GM18498 (cell line): ENCODE data around the gene FILIP1.

ENCODE experiments used
- ATAC-seq: cut with Tn5 transposase; IDR thresholded peaks from one replicate; pipeline ENCODE4 v1.9.1; 2021; ENCODE audit warnings: mild to moderate bottlenecking, moderate library complexity; ENCODE audit not compliant: unreplicated experiment

FILIP1 gene

DNA sequence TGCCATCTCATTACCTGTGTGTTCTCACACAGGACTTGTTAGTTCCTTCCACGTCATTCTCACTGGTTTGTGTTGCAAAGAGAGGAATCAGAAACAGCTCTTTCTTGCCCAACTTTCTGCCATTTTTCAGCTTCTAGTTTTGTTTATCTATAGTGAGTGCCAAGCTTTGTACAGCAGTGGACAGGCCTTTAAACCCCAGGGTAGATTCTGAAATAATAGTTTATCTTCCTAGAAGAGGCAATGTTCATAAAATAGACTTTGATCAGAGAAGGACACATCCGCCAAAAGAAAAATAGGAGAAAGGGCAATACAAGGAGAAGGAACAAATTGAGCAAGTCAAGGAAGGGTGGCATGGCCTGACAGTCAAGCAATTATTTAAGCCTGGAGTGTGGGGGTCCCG, 191.3 kb downstream of the FILIP1 start:
- ATAC-seq, result no peak

DNA sequence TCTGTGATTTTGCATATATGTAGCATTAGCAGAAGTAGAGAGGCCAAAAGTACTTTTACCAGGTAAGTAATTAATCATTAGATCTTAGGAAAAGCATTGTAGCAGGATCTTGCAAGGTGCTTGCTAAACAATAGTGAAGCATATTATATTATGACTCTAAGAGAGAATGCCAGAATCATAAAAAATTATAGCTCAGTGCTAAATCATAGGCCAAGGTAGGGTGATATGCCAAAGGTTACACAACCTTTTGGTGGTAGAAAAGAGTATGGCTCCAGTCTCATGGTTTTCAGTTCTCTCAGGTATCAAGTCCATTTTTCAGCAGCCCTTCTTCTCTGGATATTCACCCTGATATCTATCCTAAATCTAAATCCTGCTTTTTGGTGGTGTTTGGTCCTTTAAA, 192.1 kb downstream of the FILIP1 start:
- ATAC-seq, result no peak

DNA sequence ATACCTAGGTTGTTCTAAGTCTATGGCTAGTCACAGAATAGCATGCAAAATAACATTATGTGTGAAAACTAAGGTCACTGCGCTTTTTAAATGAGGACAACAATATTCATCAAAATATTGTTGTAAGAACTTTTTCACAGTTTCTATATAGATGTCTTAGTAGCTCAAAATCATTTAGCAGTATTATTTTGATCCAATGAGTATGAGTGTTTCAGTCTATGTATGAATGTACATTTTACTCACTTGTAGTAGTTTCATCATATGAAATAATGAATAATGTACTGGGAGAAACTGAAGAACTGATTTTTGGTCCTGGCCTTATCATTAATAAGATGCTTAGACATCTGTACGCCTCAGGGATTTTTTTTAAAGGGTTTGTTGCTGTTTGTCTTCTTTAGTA, 192.5 kb downstream of the FILIP1 start:
- ATAC-seq, result no peak

DNA sequence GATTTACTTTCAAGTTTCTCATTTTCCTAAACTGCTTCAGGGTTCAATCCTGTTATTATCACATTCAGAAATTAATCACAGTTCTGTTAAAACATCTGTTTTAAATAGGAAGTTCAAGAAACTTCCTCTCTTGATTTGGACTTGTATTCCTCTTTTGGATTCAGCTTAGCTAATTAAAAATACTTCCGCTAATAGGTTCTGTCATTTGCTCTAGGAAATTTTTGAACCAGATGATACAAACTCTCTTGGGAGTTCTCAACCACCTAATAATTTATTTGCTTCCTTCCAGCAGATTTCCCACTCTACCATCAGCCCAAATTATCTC, 193.1 kb downstream of the FILIP1 start:
- ATAC-seq, result no peak

DNA sequence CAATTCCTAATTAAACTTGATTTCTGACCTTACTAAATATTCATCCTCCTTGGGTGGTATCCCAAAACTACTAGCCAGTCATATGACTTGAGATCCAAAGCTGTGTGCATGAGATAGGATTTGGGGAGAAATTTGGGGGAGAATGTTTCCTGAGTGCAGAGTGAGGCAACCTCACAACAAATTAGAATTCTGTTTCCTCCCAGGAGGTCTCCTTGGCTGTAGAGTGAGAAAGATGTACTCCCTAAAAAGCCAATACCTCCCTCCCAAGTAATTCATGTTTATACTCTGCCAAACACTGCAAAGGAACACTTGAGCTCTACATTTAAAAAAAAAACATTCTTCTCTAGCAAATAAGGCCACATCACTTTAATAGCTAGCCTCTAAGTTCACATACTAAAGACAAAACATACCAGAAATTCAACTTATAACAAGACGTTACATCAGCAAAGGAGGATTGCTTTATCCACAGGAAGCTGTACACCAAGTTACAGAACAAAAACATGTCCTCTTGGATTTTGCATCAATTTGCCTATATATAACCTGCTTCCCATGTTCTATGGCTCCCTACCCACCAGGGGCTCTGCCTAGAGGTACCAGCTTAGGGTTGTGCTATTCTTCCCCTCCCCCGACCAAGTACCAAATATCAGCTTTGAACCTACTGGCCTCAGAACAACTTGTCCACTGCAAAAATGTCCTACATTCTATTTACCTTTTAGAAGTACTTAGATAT, 193.6 kb downstream of the FILIP1 start:
- no peak for ATAC-seq

DNA sequence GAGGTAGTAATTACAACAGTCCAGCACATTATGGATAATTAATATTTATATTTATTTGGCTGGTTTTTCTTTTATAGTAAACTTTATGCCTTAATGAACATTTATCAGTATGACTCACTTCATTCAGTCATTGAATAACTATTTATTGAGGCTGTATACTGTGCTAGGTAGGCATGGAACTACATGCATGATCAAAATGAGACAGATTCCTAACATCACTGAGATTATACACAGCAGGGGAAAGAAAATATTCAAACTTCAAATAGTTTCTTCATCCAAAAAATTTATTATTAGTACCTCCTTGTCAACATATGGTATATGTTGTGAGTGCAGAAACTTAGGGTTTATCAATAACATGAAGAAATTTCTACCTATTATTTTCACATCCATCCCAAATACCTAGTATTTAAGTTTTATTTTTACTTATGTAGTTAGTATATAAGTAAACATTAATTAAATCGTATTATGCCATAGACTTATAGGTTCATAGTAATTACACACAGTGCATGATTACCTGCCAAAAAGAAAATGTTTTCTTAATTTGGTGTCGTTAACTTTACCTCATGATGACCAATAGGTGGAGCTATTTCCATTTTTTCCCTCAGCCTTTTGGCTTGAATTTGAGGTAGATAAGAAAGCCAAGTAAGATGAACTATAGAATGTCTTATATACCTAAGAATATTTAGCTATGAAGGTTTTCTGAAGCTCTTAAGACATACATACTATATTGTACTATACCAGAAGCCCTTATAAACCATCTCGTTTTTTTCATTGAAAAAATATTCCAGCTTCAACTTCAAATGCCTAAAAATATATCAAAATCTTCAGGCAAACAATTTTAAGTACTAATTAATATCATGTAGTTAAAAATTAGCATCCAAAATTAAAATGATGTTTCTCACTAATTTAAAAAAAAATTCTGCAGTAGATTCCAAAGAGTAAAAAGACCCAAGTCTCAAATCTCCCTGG, 196.5 kb downstream of the FILIP1 start:
- ATAC-seq, result peak; percentile 78

DNA sequence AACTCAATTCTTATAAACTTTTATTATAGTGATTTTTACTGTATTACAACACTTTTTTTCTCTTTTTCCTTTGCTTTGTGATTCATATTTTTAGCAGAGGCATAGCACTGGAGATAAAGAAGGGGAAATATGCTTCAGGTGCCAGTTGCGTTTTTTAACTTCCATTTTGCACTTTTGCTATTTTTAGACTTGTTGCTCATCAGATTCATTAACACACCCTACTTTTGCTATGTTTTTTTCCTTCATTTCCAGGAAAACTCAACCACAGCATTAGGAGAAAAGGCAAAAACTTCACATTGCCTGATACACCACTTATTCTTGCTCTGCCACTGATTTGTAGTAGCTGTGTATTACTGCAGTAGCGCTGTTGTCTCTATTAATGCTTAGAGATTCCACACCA, 201.0 kb downstream of the FILIP1 start:
- no peak for ATAC-seq

DNA sequence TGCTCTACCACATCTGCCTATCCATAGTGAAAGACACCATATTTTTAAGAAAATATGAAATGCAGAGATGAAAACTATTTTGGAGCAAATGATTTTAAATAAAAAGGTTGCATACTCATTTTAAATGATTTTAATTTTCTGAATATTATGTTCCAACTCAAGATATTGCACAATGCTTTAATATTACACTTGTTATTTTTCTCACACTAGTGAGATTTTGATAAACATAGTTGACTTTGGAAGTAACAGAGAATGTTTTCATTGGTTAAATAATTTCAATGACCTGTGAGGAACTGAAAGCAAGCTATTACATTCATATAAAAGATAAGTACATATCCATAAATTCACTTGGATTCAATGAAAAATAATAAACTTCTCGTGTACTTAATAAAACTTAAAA, 201.9 kb downstream of the FILIP1 start:
- ATAC-seq, result no peak

DNA sequence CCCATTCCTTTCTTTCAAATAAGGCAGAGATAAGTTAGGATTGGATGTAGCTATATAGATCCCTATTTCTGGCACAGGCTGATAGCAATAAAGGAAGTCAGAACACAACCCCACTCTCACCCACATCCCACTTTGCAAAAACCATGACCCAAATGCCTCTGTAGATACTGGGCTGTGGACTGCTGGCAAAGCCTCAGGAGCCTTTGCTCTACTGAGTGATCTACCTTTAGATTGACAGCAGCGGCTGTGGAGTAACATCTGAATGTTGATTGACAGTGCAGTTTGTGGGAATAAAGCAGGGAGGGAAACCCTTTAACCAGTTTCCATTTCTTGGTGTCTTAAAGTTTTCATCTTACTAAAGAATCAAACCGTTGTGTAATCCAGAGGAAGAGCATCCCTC, 202.3 kb downstream of the FILIP1 start:
- ATAC-seq, result no peak

DNA sequence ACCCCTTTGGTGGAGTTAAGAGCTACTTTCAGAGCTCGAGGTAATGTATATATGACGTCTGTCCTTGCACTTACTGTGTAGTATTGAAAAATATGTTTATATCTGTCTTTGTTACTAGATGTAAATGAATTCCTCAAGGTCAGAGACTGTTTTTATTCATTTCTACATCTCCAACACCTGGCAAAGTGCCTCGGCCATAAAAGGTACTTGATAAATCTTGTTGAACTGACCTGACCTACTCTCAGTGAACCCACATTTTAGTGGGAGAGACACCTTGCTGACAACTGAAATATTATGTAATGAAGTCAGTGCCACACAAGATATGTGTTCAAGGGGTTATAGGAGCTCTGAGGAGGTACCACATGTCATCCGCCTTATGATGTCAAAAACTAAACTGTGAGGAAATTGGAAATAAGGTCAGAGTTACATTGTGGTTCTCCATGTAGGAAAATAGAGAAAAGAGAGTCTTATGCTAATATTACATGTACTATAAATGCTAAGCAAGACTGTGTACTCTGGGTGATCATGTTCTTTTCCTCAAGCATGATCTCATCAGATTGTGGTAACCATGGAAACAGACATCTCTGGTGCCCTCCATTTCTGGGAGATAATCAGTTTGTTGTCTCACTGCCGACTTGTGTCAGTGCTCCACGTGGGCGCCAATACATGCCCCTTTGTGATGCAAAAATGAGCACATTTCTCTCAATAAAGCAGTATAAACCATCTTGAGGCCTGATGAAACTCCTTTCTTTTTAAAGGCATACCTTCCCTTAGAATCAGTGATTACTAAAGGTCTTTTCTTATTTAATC, 203.3 kb downstream of the FILIP1 start:
- ATAC-seq, result no peak

DNA sequence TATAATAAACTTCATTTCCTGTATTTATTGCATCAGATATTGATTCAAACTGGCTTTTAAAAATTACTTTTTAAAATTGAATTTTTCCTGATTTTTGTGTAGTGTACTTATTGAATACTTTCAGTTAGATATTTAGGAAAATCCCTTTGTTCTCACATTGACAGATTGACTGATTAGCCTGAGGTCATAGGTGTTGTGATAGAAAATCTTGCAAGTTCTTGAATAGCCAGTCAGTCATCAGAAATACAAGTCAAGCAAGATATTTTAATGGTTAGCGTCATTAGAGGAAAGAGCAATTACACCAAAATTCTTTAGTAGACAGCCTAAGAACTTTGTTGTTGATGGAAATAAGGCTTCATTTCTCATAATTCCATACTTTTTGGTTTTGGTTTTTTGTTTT, 205.6 kb downstream of the FILIP1 start:
- no peak for ATAC-seq

DNA sequence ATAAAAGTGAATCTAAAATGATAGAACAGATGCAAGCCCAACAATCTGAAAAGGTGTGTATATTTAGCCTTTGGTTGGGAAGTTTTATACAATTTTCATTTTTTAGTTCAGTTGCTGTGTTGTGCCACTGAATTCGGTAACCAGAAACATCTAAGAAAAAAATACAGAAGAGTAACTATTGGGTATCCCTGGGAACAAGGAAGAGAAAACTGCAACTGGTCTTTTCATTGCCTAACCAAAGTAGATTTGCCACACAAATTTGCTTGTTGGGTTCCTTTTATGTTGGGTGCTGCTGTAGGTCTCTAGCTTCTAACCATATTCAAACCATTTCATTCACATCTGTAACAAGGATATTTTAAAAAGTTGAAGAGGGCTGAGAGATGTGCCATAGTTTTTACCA, 206.2 kb downstream of the FILIP1 start:
- ATAC-seq, result no peak

DNA sequence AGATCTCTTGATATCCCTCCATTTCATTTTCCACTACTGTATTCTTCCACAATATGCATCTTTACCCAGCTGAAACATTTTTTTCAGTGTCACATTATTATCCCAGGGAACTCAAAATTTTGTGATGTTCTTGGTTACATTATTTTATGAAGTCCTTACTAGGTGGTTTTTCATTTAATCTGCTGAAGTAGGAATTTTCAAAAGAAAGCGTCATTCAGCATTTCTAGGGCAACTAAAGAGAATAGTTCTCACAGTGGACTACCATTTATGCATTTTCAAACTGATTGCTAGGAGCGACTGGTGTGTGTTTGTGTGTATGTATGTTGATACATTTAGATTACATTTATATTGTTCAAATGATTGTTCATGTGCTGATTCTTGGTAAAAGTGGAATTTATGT, 206.6 kb downstream of the FILIP1 start:
- ATAC-seq, result no peak

DNA sequence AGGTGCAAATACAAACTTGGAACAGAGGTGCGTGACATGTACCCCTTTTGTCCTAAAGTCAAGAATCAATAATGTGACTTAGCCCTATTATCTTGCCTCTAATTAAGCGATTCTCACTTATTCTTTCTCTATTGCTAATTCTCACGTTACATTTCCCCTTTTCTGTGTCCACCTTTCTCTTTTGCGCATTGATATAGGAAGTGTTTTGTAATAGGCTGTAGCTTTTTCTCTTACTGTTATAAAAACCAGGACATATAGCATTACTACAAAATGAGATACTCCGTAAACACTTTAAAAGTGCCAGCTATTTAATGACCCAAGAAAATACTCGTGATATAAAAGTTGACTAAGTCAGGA, 208.3 kb downstream of the FILIP1 start:
- peak; percentile 14 for ATAC-seq

DNA sequence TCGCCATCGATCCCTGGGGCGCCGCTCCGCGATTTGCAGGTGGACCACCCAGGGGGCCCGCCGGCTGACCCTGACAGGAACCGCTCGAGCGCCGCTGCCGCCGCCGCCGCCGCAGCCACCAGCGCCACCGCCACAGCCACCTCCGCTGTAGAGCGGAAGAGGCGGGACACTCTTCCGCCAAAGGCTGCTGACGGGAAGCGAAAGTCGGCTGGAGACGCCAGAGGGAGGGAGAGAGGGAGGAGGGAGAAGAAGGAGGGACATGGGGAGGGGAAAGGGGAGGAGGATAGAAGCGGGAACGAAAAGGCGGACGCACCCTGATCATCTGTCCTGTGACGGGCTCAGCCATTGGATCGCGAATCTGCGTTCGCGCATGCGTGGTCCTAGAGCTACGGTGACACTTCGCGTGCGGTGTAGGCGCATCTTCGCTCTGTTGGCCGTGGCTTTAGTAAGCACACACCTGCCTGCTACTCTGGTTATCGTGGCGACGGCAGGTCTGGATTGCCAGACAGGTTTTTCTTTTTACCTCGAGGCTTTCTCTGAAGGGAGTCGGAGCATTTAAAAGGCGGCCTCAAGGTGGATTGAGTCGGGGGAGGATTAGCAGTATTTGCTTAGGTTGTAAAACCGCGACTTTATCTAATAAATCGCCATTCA, 208.8 kb downstream of the FILIP1 start, which contains the start of gene TMEM30A:
TSS of gene TMEM30A (minus strand) at position 161 of the 651 bp plus-strand sequence. CDS start at position 7, 154 bp downstream.
- ATAC-seq, result peak; percentile 89

DNA sequence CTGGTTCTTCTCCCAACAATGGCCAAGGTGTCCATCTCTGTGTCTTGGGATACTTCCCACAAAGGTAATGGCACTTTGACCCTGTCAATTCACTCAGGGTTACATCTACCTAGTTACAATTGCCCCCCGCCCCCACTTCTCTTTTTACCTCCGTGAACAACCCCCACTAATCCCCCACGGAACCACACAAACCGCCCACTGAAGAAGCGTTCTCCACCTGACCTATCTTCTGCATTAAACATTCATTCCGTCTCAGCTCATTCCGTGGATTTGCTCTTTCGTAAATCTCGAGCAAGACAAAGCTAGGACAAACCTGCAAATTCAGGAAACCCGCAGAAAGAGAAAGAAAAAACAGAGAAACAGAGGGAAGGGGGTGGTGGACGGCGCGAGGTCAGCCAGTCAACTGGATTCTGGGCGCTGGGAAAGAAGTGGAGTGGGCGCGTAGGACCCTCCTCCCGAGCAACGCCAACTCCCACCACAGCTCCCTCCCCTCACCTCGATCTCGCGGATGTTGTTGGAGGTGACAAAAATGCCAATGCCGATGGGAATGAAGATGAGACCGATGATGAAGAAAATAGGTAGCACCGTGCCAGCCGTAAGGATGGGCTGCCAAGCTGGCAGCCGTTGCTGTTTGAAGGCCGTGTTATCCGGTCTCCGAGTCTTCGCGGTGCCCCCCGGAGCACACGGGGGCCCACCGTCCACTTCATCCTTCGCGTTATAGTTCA, 209.5 kb downstream of the FILIP1 start:
- ATAC-seq, result no peak

DNA sequence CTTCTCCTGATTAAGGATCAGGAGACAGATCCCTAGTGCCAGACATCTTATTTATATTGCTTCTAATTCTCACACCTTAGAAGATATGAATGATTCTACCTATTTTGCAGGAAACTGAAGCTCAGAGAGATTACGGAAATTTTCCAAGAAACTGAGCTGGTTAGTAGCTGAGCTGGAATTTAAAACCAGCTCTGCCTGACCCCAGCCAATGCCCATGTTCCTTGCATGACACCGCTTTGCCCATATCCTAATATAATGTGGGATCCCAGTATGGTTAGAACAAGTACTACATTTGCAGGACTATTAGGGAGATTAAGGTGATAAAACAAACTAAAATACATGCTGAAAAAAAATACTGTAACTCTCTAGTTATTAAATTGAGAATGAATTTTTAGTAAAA, 210.9 kb downstream of the FILIP1 start:
- no peak for ATAC-seq

DNA sequence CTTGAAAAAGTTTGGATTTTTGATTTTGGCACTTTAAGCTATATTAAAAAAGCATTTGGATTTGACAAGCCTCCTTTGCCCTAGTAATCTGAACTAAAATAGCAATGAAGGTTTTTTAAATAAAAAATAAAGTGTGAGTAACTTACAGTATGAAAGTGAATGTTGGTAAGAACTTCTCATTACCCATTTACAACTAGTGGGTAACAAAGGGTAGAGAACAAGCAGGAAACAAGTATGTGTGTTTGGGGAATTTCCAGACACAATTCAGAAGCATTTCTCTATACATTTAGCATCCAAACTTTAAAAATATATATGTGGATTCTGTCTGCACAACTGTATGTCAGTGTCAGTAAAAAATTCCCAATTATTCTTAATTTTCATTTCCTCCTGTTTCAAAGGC, 211.9 kb downstream of the FILIP1 start:
- ATAC-seq, result no peak

DNA sequence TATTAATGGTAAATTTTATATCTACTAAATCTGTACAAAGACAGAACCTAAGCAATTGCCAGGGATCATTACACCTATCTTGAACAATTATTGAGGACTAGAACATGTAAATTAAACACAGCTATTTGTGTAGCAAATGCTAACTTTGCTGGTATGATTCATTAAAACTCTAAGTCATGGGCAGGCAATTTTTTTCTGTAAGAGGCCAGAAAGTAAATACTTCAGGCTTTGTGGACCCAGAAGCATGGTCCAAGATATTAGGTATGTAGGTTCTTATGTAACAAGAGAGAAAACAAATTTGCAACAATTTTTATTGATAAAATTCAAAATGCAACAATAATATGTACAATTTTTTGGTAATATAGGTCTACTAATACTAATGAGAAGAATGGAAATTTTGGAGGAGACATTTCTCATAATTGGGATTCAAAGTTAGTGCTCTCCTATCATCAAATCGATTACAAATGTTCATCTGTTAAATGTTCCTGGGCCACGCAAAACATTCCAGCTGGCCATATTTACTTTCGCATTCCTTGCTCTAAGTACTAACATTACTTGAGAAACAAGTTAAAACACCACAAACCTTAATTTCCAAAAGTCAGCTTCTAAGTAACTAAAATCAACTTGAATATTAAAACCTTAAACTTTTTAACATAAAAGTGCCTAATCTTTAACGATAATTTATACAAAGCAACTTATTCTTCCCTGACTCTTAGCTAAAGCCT, 213.3 kb downstream of the FILIP1 start:
- ATAC-seq, result no peak

DNA sequence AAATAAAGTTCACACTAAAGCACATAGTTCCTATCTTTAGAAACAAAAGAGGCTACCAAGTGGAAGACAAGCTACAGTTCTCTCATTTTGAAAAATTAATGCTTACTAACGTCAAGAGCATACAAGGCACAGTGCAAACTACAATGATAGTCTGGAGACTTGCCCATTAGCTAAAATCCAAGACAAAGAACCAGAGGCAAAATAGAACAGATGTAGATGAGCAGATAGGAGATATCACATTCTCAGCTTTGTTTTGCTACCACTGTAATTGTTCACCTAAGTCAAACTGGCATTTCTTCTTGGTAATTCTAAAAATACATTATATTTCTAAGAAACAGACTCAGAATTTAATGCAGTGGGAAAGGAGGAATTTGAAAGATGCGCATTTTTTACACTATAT, 214.2 kb downstream of the FILIP1 start:
- no peak for ATAC-seq
